ENCODE data around the gene GRID2. TPM values are rescaled to one million over a fixed set of nuclear protein-coding genes. Genes with fewer than 3 reads are reported as not detected.

GRID2 gene
- polyA plus RNA-seq, 1 donor (not counting 4 experiments of a cell fraction or from before 2014, with no cell fraction given): not detected

DNA sequence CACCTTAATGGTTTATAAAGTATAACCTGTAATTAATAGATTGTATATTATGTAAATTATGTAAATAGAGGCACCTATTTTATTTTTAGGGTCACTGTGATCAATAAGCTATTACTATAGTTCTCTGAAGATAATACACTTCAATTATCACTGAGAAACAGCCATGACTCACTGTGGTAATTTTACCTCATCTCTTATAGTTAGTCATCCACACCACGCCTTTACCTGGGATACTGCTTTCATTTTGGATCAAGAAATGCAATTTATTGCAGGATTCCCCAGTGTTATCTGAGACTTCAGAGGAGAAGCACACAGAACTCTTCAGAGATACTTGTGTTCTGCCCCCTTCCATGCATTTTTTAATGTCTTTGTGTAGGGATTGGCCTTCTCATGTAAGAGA is 1176.7 kb downstream of the GRID2 start:
- H3K4me1 ChIP-seq (ENCODE audit: control insufficient read depth, extremely low read depth, insufficient read depth, low read length): no peaks in the 10 kb centered on the region
- FAIRE-seq: peak; percentile 64
- H3K36me3 ChIP-seq (ENCODE audit: control insufficient read depth in 2 of 2, extremely low read depth in 1 of 2, insufficient read depth in 2 of 2, low read length in 2 of 2): no peaks in the 10 kb centered on the region
- H3K4me2 ChIP-seq (ENCODE audit: control insufficient read depth, extremely low read depth, insufficient read depth, low read depth, low read length): peak overlapping the region; percentile 1
- no peaks in the 10 kb centered on the region for H3K27me3 ChIP-seq (ENCODE audit: control insufficient read depth, extremely low read depth, insufficient read depth, low read length)
- TF ChIP-seq, protein P1, sequence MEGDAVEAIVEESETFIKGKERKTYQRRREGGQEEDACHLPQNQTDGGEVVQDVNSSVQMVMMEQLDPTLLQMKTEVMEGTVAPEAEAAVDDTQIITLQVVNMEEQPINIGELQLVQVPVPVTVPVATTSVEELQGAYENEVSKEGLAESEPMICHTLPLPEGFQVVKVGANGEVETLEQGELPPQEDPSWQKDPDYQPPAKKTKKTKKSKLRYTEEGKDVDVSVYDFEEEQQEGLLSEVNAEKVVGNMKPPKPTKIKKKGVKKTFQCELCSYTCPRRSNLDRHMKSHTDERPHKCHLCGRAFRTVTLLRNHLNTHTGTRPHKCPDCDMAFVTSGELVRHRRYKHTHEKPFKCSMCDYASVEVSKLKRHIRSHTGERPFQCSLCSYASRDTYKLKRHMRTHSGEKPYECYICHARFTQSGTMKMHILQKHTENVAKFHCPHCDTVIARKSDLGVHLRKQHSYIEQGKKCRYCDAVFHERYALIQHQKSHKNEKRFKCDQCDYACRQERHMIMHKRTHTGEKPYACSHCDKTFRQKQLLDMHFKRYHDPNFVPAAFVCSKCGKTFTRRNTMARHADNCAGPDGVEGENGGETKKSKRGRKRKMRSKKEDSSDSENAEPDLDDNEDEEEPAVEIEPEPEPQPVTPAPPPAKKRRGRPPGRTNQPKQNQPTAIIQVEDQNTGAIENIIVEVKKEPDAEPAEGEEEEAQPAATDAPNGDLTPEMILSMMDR (optimal IDR thresholded peaks at IDR 0.05 in 1 of 3, IDR thresholded peaks at IDR 0.05 in 1 of 3, conservative IDR thresholded peaks at IDR 0.05 in 1 of 3; ENCODE audit: extremely low read depth in 1 of 3, insufficient read depth in 2 of 3, low read length in 3 of 3): no peak
- no peak for TF ChIP-seq EZH2 (IDR thresholded peaks at IDR 0.05; ENCODE audit: low read length)
- H3K27ac ChIP-seq (ENCODE audit: control insufficient read depth, insufficient read depth, low read length): no peak overlapping the region
- no peaks in the 10 kb centered on the region for H3K79me2 ChIP-seq (ENCODE audit: control insufficient read depth, insufficient read depth, low read length)
- no peaks in the 10 kb centered on the region for H4K20me1 ChIP-seq (ENCODE audit: control insufficient read depth, extremely low read depth, insufficient read depth, low read length)
- H3K9me1 ChIP-seq (ENCODE audit: control insufficient read depth, extremely low read depth, insufficient read depth, low read length): no peaks in the 10 kb centered on the region
- no peak for DNase-seq (ENCODE audit: low read depth, low spot score)
- dilution Hi-C loops (cut with MboI; ENCODE audit: extremely low pct_ligation_motif_present, low sequenced_read_pairs): no loop called here
- no peak overlapping the region for H3K9ac ChIP-seq (ENCODE audit: control insufficient read depth, extremely low read depth, insufficient read depth, low read length)
- H2AFZ ChIP-seq (ENCODE audit: control insufficient read depth, low read length): no peak overlapping the region
- H3K9me3 ChIP-seq (ENCODE audit: control insufficient read depth, low read depth, low read length): no peaks in the 10 kb centered on the region
- H3K4me3 ChIP-seq (ENCODE audit: control insufficient read depth in 2 of 3, extremely low read depth in 1 of 3, insufficient read depth in 2 of 3, low read depth in 1 of 3, low read length in 3 of 3): no peak overlapping the region

DNA sequence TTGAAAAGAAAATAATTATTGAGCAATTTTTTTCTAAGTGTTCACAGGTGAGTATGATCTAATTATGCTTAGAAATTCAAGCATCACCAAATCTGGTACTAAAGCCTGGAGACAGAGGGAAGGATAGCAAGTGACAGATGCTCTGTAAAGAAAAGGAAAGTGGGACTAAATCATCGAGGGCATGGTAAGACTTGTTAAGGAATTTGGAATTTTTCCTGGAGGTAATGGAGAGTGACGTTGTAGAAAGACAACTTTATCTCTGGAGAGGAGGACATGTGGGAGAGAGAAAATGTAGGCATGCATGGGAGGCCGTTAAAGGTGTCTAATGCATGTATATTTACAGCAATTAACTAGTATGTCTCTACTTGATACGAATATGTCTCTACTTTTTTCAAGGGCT is 1191.6 kb downstream of the GRID2 start:
- dilution Hi-C loops (cut with MboI; ENCODE audit: extremely low pct_ligation_motif_present, low sequenced_read_pairs): no loop called here
- Histone ChIP-seq H3K4me3 (ENCODE audit: control insufficient read depth in 2 of 3, extremely low read depth in 1 of 3, insufficient read depth in 2 of 3, low read depth in 1 of 3, low read length in 3 of 3) (no peak overlapping the region), H3K27ac (ENCODE audit: control insufficient read depth, insufficient read depth, low read length) (no peak overlapping the region), H3K9me3 (ENCODE audit: control insufficient read depth, low read depth, low read length) (no peaks in the 10 kb centered on the region), H3K4me2 (ENCODE audit: control insufficient read depth, extremely low read depth, insufficient read depth, low read depth, low read length) (no peak overlapping the region), H2AFZ (ENCODE audit: control insufficient read depth, low read length) (no peak overlapping the region), H3K9me1 (ENCODE audit: control insufficient read depth, extremely low read depth, insufficient read depth, low read length) (no peaks in the 10 kb centered on the region), H3K79me2 (ENCODE audit: control insufficient read depth, insufficient read depth, low read length) (no peaks in the 10 kb centered on the region), H3K27me3 (ENCODE audit: control insufficient read depth, extremely low read depth, insufficient read depth, low read length) (no peaks in the 10 kb centered on the region), H4K20me1 (ENCODE audit: control insufficient read depth, extremely low read depth, insufficient read depth, low read length) (no peaks in the 10 kb centered on the region), H3K36me3 (ENCODE audit: control insufficient read depth in 2 of 2, extremely low read depth in 1 of 2, insufficient read depth in 2 of 2, low read length in 2 of 2) (no peaks in the 10 kb centered on the region), H3K9ac (ENCODE audit: control insufficient read depth, extremely low read depth, insufficient read depth, low read length) (no peak overlapping the region), H3K4me1 (ENCODE audit: control insufficient read depth, extremely low read depth, insufficient read depth, low read length) (no peaks in the 10 kb centered on the region)
- DNase-seq (ENCODE audit: low read depth, low spot score) (no peak), FAIRE-seq (no peak)
- TF ChIP-seq EZH2 (IDR thresholded peaks at IDR 0.05; ENCODE audit: low read length): no peak
- TF ChIP-seq, protein P1 (optimal IDR thresholded peaks at IDR 0.05 in 1 of 3, IDR thresholded peaks at IDR 0.05 in 1 of 3, conservative IDR thresholded peaks at IDR 0.05 in 1 of 3; ENCODE audit: extremely low read depth in 1 of 3, insufficient read depth in 2 of 3, low read length in 3 of 3): no peak
